D341Med (cell line): ENCODE results near the gene CNEP1R1.

Experiments used
- DNase-seq: peaks from one replicate; pipeline ENCODE4 v3.0.0; 2012; ENCODE audit warnings: low spot score

CNEP1R1 gene

GRCh38 chr16:50017553-50017952 lies 7.5 kb upstream of the CNEP1R1 start:
- no peak for DNase-seq

GRCh38 chr16:50021544-50021943 lies 3.5 kb upstream of the CNEP1R1 start:
- DNase-seq = no peak

DNA sequence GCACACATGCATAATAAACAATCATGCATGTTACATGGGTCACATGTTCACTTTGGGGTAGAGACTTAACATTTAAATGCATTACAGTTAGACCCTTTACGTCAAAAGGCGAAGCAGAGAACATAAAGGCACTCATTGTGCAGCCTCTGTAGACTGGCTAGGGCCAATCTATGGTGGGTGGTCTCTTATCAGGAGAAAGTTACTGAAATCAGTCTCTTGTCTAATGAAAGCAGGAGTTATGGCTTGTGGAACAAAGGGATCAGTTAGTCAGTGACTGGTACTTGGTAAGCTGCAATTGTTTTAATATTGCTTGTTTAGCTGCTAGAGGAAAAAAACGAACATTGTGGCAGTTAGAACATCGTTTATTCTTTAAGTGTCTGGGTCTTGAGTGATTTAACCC lies 1.4 kb upstream of the CNEP1R1 start:
- DNase-seq = no peak

DNA sequence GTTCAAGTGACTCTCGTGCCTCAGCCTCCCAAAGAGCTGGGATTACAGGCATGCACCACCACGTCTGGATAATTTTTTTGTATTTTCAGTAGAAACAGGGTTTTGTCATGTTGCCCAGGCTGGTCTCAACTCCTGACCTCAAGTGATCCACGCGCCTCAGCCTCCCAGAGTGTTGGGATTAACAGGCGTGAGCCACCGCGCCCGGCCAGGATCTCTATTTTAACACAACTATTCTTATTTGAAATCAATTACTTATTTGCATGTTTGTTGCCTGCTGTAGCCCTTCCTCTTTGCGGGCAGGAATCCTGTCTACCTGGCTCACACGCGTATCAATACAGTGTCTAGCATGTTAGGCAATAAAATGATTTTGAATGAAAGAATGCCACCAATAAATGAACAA lies 818 bp upstream of the CNEP1R1 start:
- no peak for DNase-seq

DNA sequence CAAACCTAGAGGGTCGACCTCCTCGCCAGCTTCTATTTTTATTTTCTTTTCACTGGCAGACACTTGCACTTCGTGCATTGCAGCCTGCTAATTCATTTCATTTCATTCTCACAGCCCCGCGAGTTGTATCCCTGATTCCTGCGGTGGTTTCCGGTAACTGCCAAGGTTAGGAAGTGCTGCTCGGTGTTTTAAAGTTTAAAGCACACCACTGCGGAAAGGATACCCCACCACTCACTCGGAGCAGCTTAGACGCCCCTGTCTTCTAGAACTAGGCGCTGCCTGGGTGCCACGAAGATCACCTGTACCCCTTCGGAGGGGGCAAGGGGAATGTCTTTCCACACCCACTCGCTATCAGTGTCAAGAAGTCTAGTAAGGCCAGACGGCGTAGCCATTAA lies 509 bp downstream of the CNEP1R1 start:
- no peak for DNase-seq

- no peak for DNase-seq
Measured at GRCh38 chr16:50027829-50028228, 2.8 kb downstream of the CNEP1R1 start.

DNA sequence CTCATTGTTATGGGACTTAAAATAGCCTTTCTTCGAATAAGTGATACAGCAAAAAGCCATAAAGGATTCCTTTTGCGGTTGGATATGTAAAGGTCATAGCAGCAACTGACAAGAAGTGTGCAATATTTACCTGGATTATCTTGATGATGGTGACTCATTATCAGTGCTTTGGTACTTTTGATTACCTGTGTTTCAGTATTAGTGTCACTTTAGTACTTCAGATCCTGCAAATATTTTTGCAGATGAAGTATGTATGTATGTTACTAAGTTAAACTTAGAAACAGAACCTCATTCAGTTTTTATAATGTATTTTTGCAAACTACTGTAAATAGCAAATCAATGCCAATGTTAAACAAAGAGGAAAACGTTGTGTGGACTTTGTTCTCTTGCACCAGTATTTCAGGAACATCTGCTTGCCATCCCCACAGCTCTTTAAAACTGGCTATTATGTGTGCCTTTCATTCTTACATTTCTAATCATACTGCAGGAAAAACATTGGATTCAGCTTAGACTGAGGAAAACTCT lies 10.5 kb downstream of the CNEP1R1 start:
- DNase-seq = no peak

DNA sequence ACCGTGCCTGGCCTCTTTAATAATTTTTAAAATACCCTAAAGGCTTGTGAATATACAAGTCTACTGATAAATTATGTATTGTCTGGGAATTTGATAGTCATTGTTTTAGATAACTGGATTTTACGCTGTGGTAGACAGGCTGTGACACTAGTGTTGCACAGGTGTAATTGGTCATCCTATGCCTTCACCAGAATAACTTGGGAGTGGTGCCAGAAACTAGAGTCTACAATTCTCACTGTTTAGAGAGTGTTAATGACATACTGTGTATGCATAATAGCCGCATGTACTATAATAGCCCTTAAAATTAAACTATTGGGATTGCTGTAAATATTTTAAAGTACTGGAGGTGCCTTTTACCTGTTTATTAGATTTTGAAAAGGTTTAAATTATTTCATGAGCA lies 11.4 kb downstream of the CNEP1R1 start:
- DNase-seq = no peak

- DNase-seq = no peak
Measured at GRCh38 chr16:50037662-50038220, 12.7 kb downstream of the CNEP1R1 start.

DNA sequence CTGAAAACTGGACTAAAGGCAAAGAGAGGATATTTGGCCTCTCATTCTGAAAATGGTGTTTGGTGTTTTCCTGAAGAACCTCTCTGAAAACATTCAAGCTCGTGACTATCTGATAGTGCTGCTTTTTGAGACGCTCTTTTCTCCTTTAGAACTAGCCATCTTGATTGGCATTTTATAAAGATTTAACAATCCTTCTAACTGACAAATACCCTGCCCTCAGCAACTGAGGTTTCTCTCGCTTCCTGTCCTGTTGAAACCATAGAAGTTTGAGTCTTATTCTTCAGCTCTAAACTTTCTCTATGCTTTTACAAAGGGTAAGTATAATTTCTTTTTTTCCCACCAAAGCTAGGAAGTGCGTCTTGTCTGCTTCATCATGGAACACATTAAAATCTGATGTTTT lies 13.3 kb downstream of the CNEP1R1 start:
- no peak for DNase-seq

- DNase-seq = no peak
Measured at GRCh38 chr16:50038756-50039529, 13.9 kb downstream of the CNEP1R1 start.

DNA sequence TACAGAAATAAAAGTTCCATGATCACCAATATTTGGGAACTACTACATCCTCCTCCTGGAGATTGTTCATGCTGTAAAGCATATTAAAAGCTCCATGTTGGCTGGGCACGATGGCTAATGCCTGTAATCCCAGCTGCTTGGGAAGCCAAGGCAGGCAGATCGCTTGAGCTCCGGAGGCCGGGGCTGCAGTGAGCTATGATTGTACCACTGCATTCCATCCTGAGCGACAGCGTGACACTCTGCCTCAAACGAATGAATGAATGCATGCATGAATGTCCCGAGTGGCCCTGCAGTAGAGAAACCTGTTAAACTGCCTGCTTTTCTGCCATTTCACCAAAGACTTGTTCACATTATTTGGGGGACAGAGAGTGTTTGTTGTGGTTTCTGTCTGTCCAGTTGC lies 15.0 kb downstream of the CNEP1R1 start:
- no peak for DNase-seq

GRCh38 chr16:50040710-50041109 lies 15.7 kb downstream of the CNEP1R1 start:
- no peak for DNase-seq

DNA sequence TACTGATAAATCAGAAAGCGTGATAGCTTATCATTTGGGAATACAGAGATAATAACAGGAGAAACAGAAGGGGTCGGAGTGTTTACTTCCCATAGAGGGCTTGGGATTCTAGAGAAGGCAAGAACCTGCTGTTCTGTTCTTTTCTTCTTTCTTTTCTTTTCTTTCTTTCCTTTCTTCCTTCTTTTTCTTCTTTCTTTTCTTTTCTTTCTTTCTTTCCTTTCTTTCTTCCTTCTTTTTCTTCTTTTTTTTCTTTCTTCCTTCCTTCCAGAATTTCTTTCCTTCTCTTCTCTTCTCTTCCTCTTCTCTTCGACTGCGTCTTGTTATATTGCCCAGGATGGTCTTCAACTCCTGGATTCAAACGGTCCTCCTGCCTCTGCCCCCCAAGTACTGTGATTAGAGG lies 18.3 kb downstream of the CNEP1R1 start:
- no peak for DNase-seq

DNA sequence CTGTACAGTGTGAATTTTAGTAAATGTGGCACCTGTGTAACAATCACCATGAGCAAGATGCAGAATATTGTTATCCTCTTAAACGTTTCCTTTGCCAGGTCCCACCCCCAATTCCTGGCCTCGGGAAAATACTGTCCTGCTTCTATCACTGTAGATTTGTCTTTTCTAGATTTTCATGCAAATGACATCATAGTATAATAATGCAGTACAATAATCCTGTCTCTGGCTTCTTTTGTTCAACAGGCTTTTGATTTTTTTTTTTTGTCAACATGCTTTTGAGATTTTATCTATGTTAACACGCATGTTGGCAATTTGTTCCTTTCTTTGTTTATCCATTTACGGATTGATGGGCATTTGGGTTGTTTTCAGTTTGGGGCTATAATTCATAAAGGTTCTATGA lies 20.4 kb downstream of the CNEP1R1 start:
- no peak for DNase-seq

GRCh38 chr16:50046853-50047252 lies 21.8 kb downstream of the CNEP1R1 start:
- no peak for DNase-seq

GRCh38 chr16:50047864-50048263 lies 22.8 kb downstream of the CNEP1R1 start:
- DNase-seq = no peak

DNA sequence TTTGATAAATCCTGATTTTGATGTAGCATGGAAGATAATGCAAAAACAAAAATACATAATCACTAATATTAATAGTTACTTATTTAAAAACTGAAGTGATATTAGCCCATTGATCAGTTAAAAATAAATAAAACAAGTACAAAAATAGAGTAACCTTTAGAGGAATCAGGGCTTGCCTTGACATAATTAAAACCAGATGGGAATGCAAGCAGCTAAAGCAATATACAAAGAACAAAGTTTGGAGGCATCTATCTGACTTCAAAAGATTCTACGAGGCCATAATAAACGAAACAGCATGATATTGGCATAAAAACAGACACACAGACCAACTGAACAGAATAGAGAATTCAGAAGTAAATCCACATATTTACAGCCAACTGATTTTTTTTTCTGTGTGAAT lies 25.8 kb downstream of the CNEP1R1 start:
- no peak for DNase-seq

GRCh38 chr16:50056226-50056625 lies 31.2 kb downstream of the CNEP1R1 start:
- DNase-seq = no peak

DNA sequence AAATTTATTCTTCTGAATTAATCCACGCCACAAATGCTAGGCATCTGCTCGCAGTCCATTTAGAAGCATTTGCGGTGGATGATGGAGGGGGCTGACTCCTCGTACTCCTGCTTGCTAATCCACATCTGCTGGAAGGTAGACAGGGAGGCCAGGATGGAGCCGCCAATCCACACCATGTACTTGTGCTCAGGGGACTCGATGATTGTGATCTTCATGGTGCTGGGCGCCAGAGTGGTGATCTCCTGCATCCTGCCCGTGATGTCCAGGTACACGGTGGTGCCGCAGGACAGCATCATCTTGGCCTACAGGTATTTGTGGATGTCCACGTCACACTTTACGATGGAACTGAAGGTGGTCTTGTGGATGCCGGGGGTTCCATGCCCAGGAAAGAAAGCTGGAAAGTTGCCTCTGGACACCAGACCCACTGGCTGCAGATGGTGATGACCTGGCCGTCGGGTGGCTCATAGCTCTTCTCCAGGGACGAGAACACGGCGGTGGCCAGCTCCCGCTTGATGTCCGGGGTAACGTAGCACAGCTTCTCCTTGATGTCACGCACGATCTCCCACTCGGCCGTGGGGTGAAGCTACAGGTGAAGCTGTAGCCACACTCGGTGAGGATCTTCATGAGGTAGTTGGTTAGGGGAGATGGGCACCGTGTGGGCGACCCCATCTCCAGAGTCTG lies 33.2 kb downstream of the CNEP1R1 start:
- DNase-seq = no peak

- no peak for DNase-seq
Measured at GRCh38 chr16:50059111-50059510, 34.1 kb downstream of the CNEP1R1 start.

- DNase-seq = no peak
Measured at GRCh38 chr16:50059669-50060068, 34.6 kb downstream of the CNEP1R1 start.

DNA sequence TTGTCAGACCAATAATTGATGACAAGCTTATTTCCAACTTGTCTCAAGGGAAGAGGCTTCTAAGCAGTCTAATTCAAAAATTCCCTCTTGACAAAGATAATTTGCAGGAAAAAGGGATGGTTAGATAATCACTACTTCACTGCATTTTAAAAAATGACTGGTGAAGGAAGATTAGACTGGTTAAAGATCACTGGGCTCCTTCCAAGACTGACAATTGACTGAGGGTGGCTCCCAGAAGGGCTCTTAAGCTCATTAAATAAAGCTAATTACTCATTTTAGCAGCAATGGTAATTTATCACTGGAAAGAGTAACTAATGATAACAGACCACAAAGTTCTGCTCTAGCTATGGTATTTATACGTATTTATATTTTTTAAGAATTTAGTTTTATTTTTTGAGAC lies 36.3 kb downstream of the CNEP1R1 start:
- no peak for DNase-seq
